Measurements from ENCODE around the gene TMC1. TPM values are rescaled to one million over a fixed set of nuclear protein-coding genes. Genes with fewer than 3 reads are reported as not detected.

Gene TMC1
- polyA plus RNA-seq, 2 of the 4 experiments (the other 2 are of a cell fraction) = 0.12 to 0.17 TPM

- TF ChIP-seq, protein P1, sequence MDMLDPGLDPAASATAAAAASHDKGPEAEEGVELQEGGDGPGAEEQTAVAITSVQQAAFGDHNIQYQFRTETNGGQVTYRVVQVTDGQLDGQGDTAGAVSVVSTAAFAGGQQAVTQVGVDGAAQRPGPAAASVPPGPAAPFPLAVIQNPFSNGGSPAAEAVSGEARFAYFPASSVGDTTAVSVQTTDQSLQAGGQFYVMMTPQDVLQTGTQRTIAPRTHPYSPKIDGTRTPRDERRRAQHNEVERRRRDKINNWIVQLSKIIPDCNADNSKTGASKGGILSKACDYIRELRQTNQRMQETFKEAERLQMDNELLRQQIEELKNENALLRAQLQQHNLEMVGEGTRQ (IDR thresholded peaks at IDR 0.05) = no peak
- TF ChIP-seq EHF (CRISPR knock-in tag; IDR thresholded peaks at IDR 0.05) (no peak), ZSCAN20 (CRISPR knock-in tag; IDR thresholded peaks at IDR 0.05) (no peak), MAZ (IDR thresholded peaks at IDR 0.05; ENCODE audit: borderline replicate concordance, low read depth, low read length) (no peak)
Measured at GRCh38 chr9:72836790-72837189, 315.4 kb downstream of the TMC1 start (continued).

DNA sequence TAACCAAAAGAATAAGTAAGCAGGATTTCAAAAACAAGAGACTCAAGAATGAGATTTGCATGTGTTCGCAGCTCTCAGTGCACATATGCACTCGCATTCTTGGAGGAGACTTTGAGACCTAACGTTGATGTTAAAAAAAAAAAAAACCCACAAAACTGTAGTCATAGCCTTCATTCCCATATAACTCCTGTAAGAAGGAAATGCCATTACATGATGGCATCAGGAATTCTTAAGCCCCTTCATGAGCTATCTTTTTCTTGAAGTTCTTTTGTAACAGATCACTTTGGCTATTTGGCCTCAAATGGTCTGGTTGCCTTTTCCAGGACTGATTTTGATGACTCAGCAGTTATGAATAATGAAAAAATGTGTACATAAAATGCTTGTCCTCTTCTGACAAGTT lies 317.7 kb downstream of the TMC1 start:
- 25% methylated on average over 3 of the region's 3 CpGs for WGBS (ENCODE audit: missing lambda C conversion rate)
- no peak for TF ChIP-seq RARB (CRISPR knock-in tag; IDR thresholded peaks at IDR 0.05)
- TF ChIP-seq NFE2L2 (conservative IDR thresholded peaks at IDR 0.05; ENCODE audit: low read length) = peak; percentile 84
- TF ChIP-seq HDAC2 (IDR thresholded peaks at IDR 0.05) = no peak
- no peak for TF ChIP-seq EHF (CRISPR knock-in tag; IDR thresholded peaks at IDR 0.05)
- TF ChIP-seq POLR2AphosphoS2 (conservative IDR thresholded peaks at IDR 0.05; ENCODE audit: low read length) = no peak
- TF ChIP-seq HOXA7 (CRISPR knock-in tag; IDR thresholded peaks at IDR 0.05) = peak; percentile 31; the same call in 1 of the 2 replicates
- peak; percentile 100 for TF ChIP-seq MAFK (IDR thresholded peaks at IDR 0.05; ENCODE audit: partially characterized antibody)
- peak; percentile 47; the same call in 1 of the 2 replicates for TF ChIP-seq MAX (IDR thresholded peaks at IDR 0.05)
- peak; percentile 57; the same call in 1 of the 2 replicates for TF ChIP-seq HEYL (CRISPR knock-in tag; IDR thresholded peaks at IDR 0.05)
- TF ChIP-seq CEBPB (IDR thresholded peaks at IDR 0.05) = 0 out of 4 replicates have a peak, but pooled peaks of 1 of the 2 experiments have one; percentile 3
- TF ChIP-seq FOSL2 (IDR thresholded peaks at IDR 0.05) = no peak
- peak; percentile 73 for TF ChIP-seq FOSL2 (CRISPR knock-in tag; IDR thresholded peaks at IDR 0.05)

GRCh38 chr9:72843520-72844439 lies 322.4 kb downstream of the TMC1 start:
- ChIA-PET POLR2A (no interaction called here), CTCF (interaction anchor here (0.6 to 4.5 kb wide), 15 partner anchors 9 to 563 kb away, joined by 3 to 41 read pairs (median 4); no protein-coding TSS in a partner anchor)
- WGBS (ENCODE audit: missing lambda C conversion rate) = 56% methylated on average over 9 of the region's 9 CpGs
- H3K4me1 ChIP-seq = peaks cover 18% of the 10 kb centered on the region
- ATAC-seq (peak; percentile 98), FAIRE-seq (peak; percentile 18), DNase-seq (ENCODE audit: low read depth in 1 of 2, low spot score in 1 of 2) (peak; percentile 47 to 77)
- H3K4me3 ChIP-seq = no peak overlapping the region
- H3K4me2 ChIP-seq = peak overlapping the region; percentile 52
- H3K9me3 ChIP-seq = peaks cover 17% of the 10 kb centered on the region; the same call in 2 of the 3 replicates
- peak overlapping the region; percentile 65 to 74 for H3K27ac ChIP-seq
- no peak for TF ChIP-seq ELK1 (IDR thresholded peaks at IDR 0.05; ENCODE audit: low read depth, low read length)
- TF ChIP-seq EHMT2 (IDR thresholded peaks at IDR 0.05; ENCODE audit: low read depth) = no peak
- no peak for TF ChIP-seq KDM1A (IDR thresholded peaks at IDR 0.05; ENCODE audit: low read depth)
- peak; percentile 45; the same call in 2 of the 3 replicates for TF ChIP-seq SMC3 (IDR thresholded peaks at IDR 0.05)
- no peak for TF ChIP-seq CBX8 (IDR thresholded peaks at IDR 0.05)
- TF ChIP-seq RAD21 (conservative IDR thresholded peaks at IDR 0.05 in 1 of 2, IDR thresholded peaks at IDR 0.05 in 1 of 2) = peak; percentile 47 to 77; a peak in 4 of 5 replicates
- no peak for TF ChIP-seq HOXA7 (CRISPR knock-in tag; IDR thresholded peaks at IDR 0.05)
- TF ChIP-seq HEYL (CRISPR knock-in tag; IDR thresholded peaks at IDR 0.05) = no peak
- no peak for TF ChIP-seq TFCP2L1 (CRISPR knock-in tag; IDR thresholded peaks at IDR 0.05)
- TF ChIP-seq, protein P2, sequence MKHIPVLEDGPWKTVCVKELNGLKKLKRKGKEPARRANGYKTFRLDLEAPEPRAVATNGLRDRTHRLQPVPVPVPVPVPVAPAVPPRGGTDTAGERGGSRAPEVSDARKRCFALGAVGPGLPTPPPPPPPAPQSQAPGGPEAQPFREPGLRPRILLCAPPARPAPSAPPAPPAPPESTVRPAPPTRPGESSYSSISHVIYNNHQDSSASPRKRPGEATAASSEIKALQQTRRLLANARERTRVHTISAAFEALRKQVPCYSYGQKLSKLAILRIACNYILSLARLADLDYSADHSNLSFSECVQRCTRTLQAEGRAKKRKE (CRISPR knock-in tag; IDR thresholded peaks at IDR 0.05; ENCODE audit: low read depth) = no peak
- TF ChIP-seq ZC3H11A (IDR thresholded peaks at IDR 0.05) = no peak
- TF ChIP-seq E2F6 (IDR thresholded peaks at IDR 0.05; ENCODE audit: borderline replicate concordance, low read depth) = peak; percentile 34; the same call in 1 of the 2 replicates
- no peak for TF ChIP-seq BCL3 (IDR thresholded peaks at IDR 0.05)
- TF ChIP-seq FOSB (CRISPR knock-in tag; IDR thresholded peaks at IDR 0.05) = no peak
- TF ChIP-seq BHLHE40 (IDR thresholded peaks at IDR 0.05; ENCODE audit: low read depth, low read length) = no peak
- TF ChIP-seq EHF (CRISPR knock-in tag; IDR thresholded peaks at IDR 0.05) = no peak
- TF ChIP-seq, protein P1 (IDR thresholded peaks at IDR 0.05) = no peak
- TF ChIP-seq POLR2A (IDR thresholded peaks at IDR 0.05; ENCODE audit: low read length) = no peak

More for the DNA sequence above, 317.7 kb downstream of the TMC1 start:
- ATAC-seq = peak in 1 of 2 experiments; percentile 47; a peak in 3 of 6 replicates
- H3K9me3 ChIP-seq = no peaks in the 10 kb centered on the region
- DNase-seq (ENCODE audit: low read depth in 1 of 2, low spot score in 1 of 2) = peak in 1 of 2 experiments; percentile 80
- FAIRE-seq = peak; percentile 87
- peak overlapping the region; percentile 69 to 80 for H3K27ac ChIP-seq
- POLR2A ChIA-PET = interaction anchor here (1.1 kb wide), 1 partner anchor 473 kb away, joined by 5 read pairs; no protein-coding TSS in a partner anchor
- CTCF ChIA-PET = interaction anchor here (1.3 to 2.7 kb wide), 4 partner anchors 17 to 567 kb away, joined by 4 to 12 read pairs (median 6); no protein-coding TSS in a partner anchor
- H3K4me1 ChIP-seq = peaks cover 61% of the 10 kb centered on the region
- no peak overlapping the region for H3K4me3 ChIP-seq
- peak overlapping the region; percentile 64 for H3K4me2 ChIP-seq

Data from A549 (cell line).